Measurements from ENCODE around the gene CDH3.

CDH3 gene

GRCh38 chr16:68664297-68664696, 19.2 kb downstream of the CDH3 start:
- H3K79me2 ChIP-seq (ENCODE audit: control insufficient read depth, low read length): no peaks in the 10 kb centered on the region
- H3K9me2 ChIP-seq (replicated peaks; ENCODE audit: control insufficient read depth, low read length): no peaks in the 10 kb centered on the region
- TF ChIP-seq CTCF (IDR thresholded peaks at IDR 0.05; ENCODE audit: low read depth, low read length, poor library complexity, severe bottlenecking) (no peak), EZH2phosphoT487 (IDR thresholded peaks at IDR 0.05; ENCODE audit: borderline replicate concordance, low read length) (no peak)
- no peak overlapping the region for H3K27ac ChIP-seq (ENCODE audit: low read depth, low read length)
- no peak overlapping the region for H3K4me2 ChIP-seq (ENCODE audit: low read length)
- 0 out of 2 replicates have a peak, but pooled peaks cover 3% of the 10 kb centered on the region for H3K27me3 ChIP-seq (ENCODE audit: control insufficient read depth, low read length)
- no peaks in the 10 kb centered on the region for H3K4me1 ChIP-seq (ENCODE audit: control insufficient read depth, low read length)
- no peaks in the 10 kb centered on the region for H3F3A ChIP-seq (ENCODE audit: control insufficient read depth, insufficient read depth)
- H3K36me3 ChIP-seq (ENCODE audit: control insufficient read depth, low read length): no peaks in the 10 kb centered on the region
- no peaks in the 10 kb centered on the region for H3K9me3 ChIP-seq (ENCODE audit: control insufficient read depth, insufficient read depth, low read length)
- H4K20me1 ChIP-seq (ENCODE audit: control insufficient read depth, insufficient read depth, low read depth, low read length): no peaks in the 10 kb centered on the region
- H3K4me3 ChIP-seq (ENCODE audit: low read length): no peak overlapping the region

DNA sequence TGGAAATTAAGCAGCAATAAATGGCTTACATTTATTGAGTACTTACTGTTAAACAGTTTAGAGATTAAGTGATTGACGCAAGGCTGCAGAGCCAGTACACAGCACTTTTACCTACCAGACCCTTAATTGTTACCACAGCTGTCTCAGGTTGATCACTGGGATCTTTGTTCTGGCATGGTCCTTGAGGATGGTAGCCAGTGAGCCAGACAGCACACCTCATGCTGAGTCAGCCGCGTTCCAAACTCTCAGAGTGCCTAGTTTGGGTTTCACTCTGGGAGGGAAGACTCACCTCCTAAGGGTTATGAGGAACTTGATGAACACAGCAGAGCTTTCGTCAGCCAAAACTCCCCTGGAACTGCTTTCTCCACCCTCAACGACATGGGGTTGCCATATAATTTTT, 20.4 kb downstream of the CDH3 start:
- no peak overlapping the region for H3K27ac ChIP-seq (ENCODE audit: low read depth, low read length)
- H3K4me1 ChIP-seq (ENCODE audit: control insufficient read depth, low read length): no peaks in the 10 kb centered on the region
- no peak overlapping the region for H3K4me3 ChIP-seq (ENCODE audit: low read length)
- H3K36me3 ChIP-seq (ENCODE audit: control insufficient read depth, low read length): no peaks in the 10 kb centered on the region
- no peaks in the 10 kb centered on the region for H3K79me2 ChIP-seq (ENCODE audit: control insufficient read depth, low read length)
- H4K20me1 ChIP-seq (ENCODE audit: control insufficient read depth, insufficient read depth, low read depth, low read length): no peaks in the 10 kb centered on the region
- 0 out of 2 replicates have a peak, but pooled peaks cover 4% of the 10 kb centered on the region for H3K27me3 ChIP-seq (ENCODE audit: control insufficient read depth, low read length)
- TF ChIP-seq EZH2phosphoT487 (IDR thresholded peaks at IDR 0.05; ENCODE audit: borderline replicate concordance, low read length) (no peak), CTCF (IDR thresholded peaks at IDR 0.05; ENCODE audit: low read depth, low read length, poor library complexity, severe bottlenecking) (no peak)
- no peaks in the 10 kb centered on the region for H3F3A ChIP-seq (ENCODE audit: control insufficient read depth, insufficient read depth)
- no peaks in the 10 kb centered on the region for H3K9me2 ChIP-seq (replicated peaks; ENCODE audit: control insufficient read depth, low read length)
- no peaks in the 10 kb centered on the region for H3K9me3 ChIP-seq (ENCODE audit: control insufficient read depth, insufficient read depth, low read length)
- H3K4me2 ChIP-seq (ENCODE audit: low read length): no peak overlapping the region

DNA sequence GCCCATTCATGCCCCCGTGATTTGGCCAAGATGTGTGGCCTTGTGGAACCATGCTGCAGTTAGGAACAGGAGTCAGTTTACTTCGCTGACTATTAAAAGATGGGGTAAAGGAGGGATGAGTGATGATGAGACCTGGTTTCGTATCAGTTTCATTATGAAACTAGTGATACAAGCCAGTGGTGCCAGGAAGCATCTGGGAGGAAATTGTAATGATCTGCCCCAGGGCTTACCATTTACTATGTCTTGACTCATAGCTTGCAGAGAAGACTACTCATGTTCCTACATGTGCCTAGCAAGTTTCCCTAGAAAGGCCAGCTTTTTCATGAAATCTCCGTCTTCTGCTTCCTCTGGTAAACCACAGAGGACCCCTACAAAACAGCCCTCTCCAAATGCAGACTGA, 23.2 kb downstream of the CDH3 start:
- Histone ChIP-seq H3K79me2 (ENCODE audit: control insufficient read depth, low read length) (no peaks in the 10 kb centered on the region), H4K20me1 (ENCODE audit: control insufficient read depth, insufficient read depth, low read depth, low read length) (no peaks in the 10 kb centered on the region), H3K9me3 (ENCODE audit: control insufficient read depth, insufficient read depth, low read length) (no peaks in the 10 kb centered on the region), H3K27ac (ENCODE audit: low read depth, low read length) (no peak overlapping the region), H3K4me3 (ENCODE audit: low read length) (no peak overlapping the region), H3K4me2 (ENCODE audit: low read length) (no peak overlapping the region), H3K36me3 (ENCODE audit: control insufficient read depth, low read length) (no peaks in the 10 kb centered on the region), H3K9me2 (replicated peaks; ENCODE audit: control insufficient read depth, low read length) (no peaks in the 10 kb centered on the region), H3F3A (ENCODE audit: control insufficient read depth, insufficient read depth) (no peaks in the 10 kb centered on the region), H3K27me3 (ENCODE audit: control insufficient read depth, low read length) (0 out of 2 replicates have a peak, but pooled peaks cover 4% of the 10 kb centered on the region), H3K4me1 (ENCODE audit: control insufficient read depth, low read length) (no peaks in the 10 kb centered on the region)
- TF ChIP-seq CTCF (IDR thresholded peaks at IDR 0.05; ENCODE audit: low read depth, low read length, poor library complexity, severe bottlenecking) (no peak), EZH2phosphoT487 (IDR thresholded peaks at IDR 0.05; ENCODE audit: borderline replicate concordance, low read length) (no peak)

Measured in DOHH2 (cell line).